A549 (cell line): Measurements from ENCODE around the gene PALLD. TPM values are rescaled to one million over a fixed set of nuclear protein-coding genes. Genes with fewer than 3 reads are reported as not detected.

Source experiments
- ATAC-seq, 2 experiments: fragments of 200-7000 bp in 1 of 2; fragments of >200 bp in 1 of 2; cut with Nextera tagmentation in 1 of 2; cut with Tn5 transposase in 1 of 2; 3 replicates each; pipeline versions ENCODE4 v1.8.0 to v1.9.1; 2018 to 2020; ENCODE audit warnings: mild to moderate bottlenecking in 1 of 2, moderate library complexity in 1 of 2
- CTCF ChIA-PET: fragments of 300-600 bp; sonication (Branson Sonifier 250); formaldehyde crosslinking; extraction: SDS; loops from one replicate; lab custom pipeline; 2021; ENCODE audit warnings: antibody characterized with exemption, inconsistent platforms; lab: Yijun Ruan, JAX
- POLR2A ChIA-PET: fragments of 350-600 bp; formaldehyde crosslinking; extraction: SDS; loops from one replicate; lab custom pipeline; 2021; ENCODE audit warnings: antibody characterized with exemption, inconsistent platforms; lab: Yijun Ruan, JAX
- DNase-seq, 2 experiments: peaks; one replicate each; pipeline versions ENCODE4 v3.0.0 to v3.0.0-alpha.2; 2011 to 2016; ENCODE audit warnings: low read depth in 1 of 2, low spot score in 1 of 2
- FAIRE-seq: peaks from 2 replicates; lab custom pipeline; 2011; peaks lifted over from hg19 to GRCh38; lab: Jason Lieb, UNC
- H3K27ac ChIP-seq, 2 experiments: fragments of >200 bp; sonication (Bioruptor Twin); formaldehyde crosslinking; 3 replicates each; pipeline ENCODE4 v1.5.1; 2016 to 2017
- H3K4me1 ChIP-seq: fragments of >200 bp; sonication (Bioruptor Twin); formaldehyde crosslinking; 3 replicates; pipeline ENCODE4 v1.6.1; 2016
- H3K4me2 ChIP-seq: fragments of >200 bp; sonication (Bioruptor Twin); formaldehyde crosslinking; 3 replicates; pipeline ENCODE4 v1.6.1; 2016
- H3K4me3 ChIP-seq: fragments of >200 bp; sonication (Bioruptor Twin); formaldehyde crosslinking; 3 replicates; pipeline ENCODE4 v1.5.1; 2016
- H3K9me3 ChIP-seq: fragments of >200 bp; sonication (Bioruptor Twin); formaldehyde crosslinking; 3 replicates; pipeline ENCODE4 v1.6.1; 2016
- CBX2 ChIP-seq: fragments of 200-600 bp; sonication (generic); IDR thresholded peaks from 2 replicates; pipeline ENCODE4 v1.6.1; 2016; ENCODE audit warnings: low read depth, mild to moderate bottlenecking, borderline replicate concordance
- CBX8 ChIP-seq: fragments of 200-600 bp; sonication (generic); IDR thresholded peaks from 2 replicates; pipeline ENCODE4 v1.6.1; 2016
- CEBPB ChIP-seq, 2 experiments: fragments of >200 bp in 1 of 2; sonication (Bioruptor Twin) in 1 of 2; formaldehyde crosslinking in 1 of 2; IDR thresholded peaks; 2 replicates each; pipeline ENCODE4 v1.6.1; 2012 to 2016
- CHD2 ChIP-seq: fragments of 150-350 bp; IDR thresholded peaks from 2 replicates; pipeline ENCODE4 v1.6.1; 2014; ENCODE audit warnings: low read length; ENCODE audit not compliant: partially characterized antibody
- CHD4 ChIP-seq: fragments of 200-600 bp; sonication (generic); IDR thresholded peaks from 2 replicates; pipeline ENCODE4 v1.6.1; 2016; ENCODE audit warnings: antibody characterized with exemption, mild to moderate bottlenecking, borderline replicate concordance
- EHMT2 ChIP-seq: fragments of 200-600 bp; sonication (generic); IDR thresholded peaks from 2 replicates; pipeline ENCODE4 v1.6.1; 2016; ENCODE audit warnings: antibody characterized with exemption, low read depth, mild to moderate bottlenecking, moderate library complexity
- ESRRA ChIP-seq: fragments of 150-350 bp; IDR thresholded peaks from 2 replicates; pipeline ENCODE4 v1.6.1; 2014; ENCODE audit warnings: mild to moderate bottlenecking, low read length, borderline replicate concordance
- GATA3 ChIP-seq: IDR thresholded peaks from 2 replicates; pipeline ENCODE4 v1.6.1; 2012; ENCODE audit warnings: borderline replicate concordance
- HMGXB4 ChIP-seq: fragments of 250-450 bp; sonication (Bioruptor Pico); IDR thresholded peaks from 2 replicates; pipeline ENCODE4 v1.5.0; 2021; ENCODE audit warnings: mild to moderate bottlenecking, moderate library complexity, borderline replicate concordance
- HOXB13 ChIP-seq: fragments of 250-450 bp; sonication (Bioruptor Pico); IDR thresholded peaks from 2 replicates; pipeline ENCODE4 v1.5.0; 2020; ENCODE audit warnings: low read depth, mild to moderate bottlenecking, moderate library complexity
- KDM5A ChIP-seq: fragments of 200-600 bp; sonication (generic); IDR thresholded peaks from 2 replicates; pipeline ENCODE4 v1.6.1; 2016; ENCODE audit warnings: antibody characterized with exemption, mild to moderate bottlenecking
- NR3C1 ChIP-seq: fragments of >200 bp; sonication (Bioruptor Twin); formaldehyde crosslinking; IDR thresholded peaks from 3 replicates; pipeline ENCODE4 v1.6.1; 2017
- PHF8 ChIP-seq: fragments of 200-600 bp; sonication (generic); IDR thresholded peaks from 2 replicates; pipeline ENCODE4 v1.6.1; 2016; ENCODE audit warnings: low read depth, mild to moderate bottlenecking, antibody characterized with exemption, moderate library complexity, borderline replicate concordance
- RAD21 ChIP-seq, 2 experiments: fragments of >200 bp in 1 of 2; sonication (Bioruptor Twin) in 1 of 2; formaldehyde crosslinking in 1 of 2; IDR thresholded peaks in 1 of 2; conservative IDR thresholded peaks in 1 of 2; 2 replicates in 1 of 2; 3 replicates in 1 of 2; pipeline ENCODE4 v1.6.1; 2012 to 2018; ENCODE audit warnings: inconsistent platforms in 1 of 2
- RCOR1 ChIP-seq: fragments of 150-350 bp; IDR thresholded peaks from 2 replicates; pipeline ENCODE4 v1.6.1; 2014; ENCODE audit warnings: antibody characterized with exemption, low read length, low read depth
- SMC3 ChIP-seq: fragments of >200 bp; sonication (Bioruptor Twin); formaldehyde crosslinking; IDR thresholded peaks from 3 replicates; pipeline ENCODE4 v1.6.1; 2018; ENCODE audit warnings: inconsistent platforms
- SREBF2 ChIP-seq: fragments of 450-650 bp; IDR thresholded peaks from 2 replicates; pipeline ENCODE4 v1.6.1; 2014; ENCODE audit warnings: mild to moderate bottlenecking, moderate library complexity
- TFCP2L1 ChIP-seq: fragments of 250-450 bp; sonication (Bioruptor Pico); IDR thresholded peaks from 2 replicates; pipeline ENCODE4 v1.5.0; 2021; ENCODE audit warnings: mild to moderate bottlenecking
- ZFP36 ChIP-seq: fragments of 450-650 bp; IDR thresholded peaks from 2 replicates; pipeline ENCODE4 v1.6.1; 2014; ENCODE audit warnings: borderline replicate concordance; ENCODE audit not compliant: partially characterized antibody
- ZNF302 ChIP-seq: fragments of 250-450 bp; sonication (Bioruptor Pico); IDR thresholded peaks from 2 replicates; pipeline ENCODE4 v1.9.0; 2021; ENCODE audit warnings: inconsistent platforms, mild to moderate bottlenecking, moderate library complexity
- ZSCAN20 ChIP-seq: fragments of 250-450 bp; sonication (Bioruptor Pico); IDR thresholded peaks from 2 replicates; pipeline ENCODE4 v1.8.0; 2022; ENCODE audit warnings: mild to moderate bottlenecking, moderate library complexity
- WGBS: methylation state at CpG from one replicate; pipeline ENCODE4 v1.1.6; 2017; ENCODE audit errors: missing lambda C conversion rate; 5-methylcytosine and 5-hydroxymethylcytosine counted together
- polyA plus RNA-seq, 4 experiments: library from polyadenylated mRNA; depleted of rRNA in 3 of 4; stranded (reverse); fragments of >200 nt; fragmentation: RNase III in 1 of 4; extraction: RNeasy Plus Mini Kit Qiagen cat#74134 plus additional on column Dnase treatment in 1 of 4; gene quantifications; 2 replicates in 3 of 4; 3 replicates in 1 of 4; pipeline ENCODE4 v1.2.3, GENCODE V29; 2011 to 2017
- TF ChIP-seq, protein P1 (sequence below): IDR thresholded peaks from 2 replicates; pipeline ENCODE4 v1.6.1; 2012; ENCODE audit warnings: low read depth, borderline replicate concordance
- TF ChIP-seq, protein P2 (sequence below): fragments of >200 bp; sonication (Bioruptor Twin); formaldehyde crosslinking; IDR thresholded peaks from 3 replicates; pipeline ENCODE4 v1.6.1; 2016
- TF ChIP-seq, protein P3 (sequence below): fragments of >200 bp; sonication (Bioruptor Twin); formaldehyde crosslinking; IDR thresholded peaks from 2 replicates; pipeline ENCODE4 v1.6.1; 2016

PALLD gene
- polyA plus RNA-seq, 2 of the 4 experiments (the other 2 are of a cell fraction), result 88.8 to 113 TPM

- 86% methylated on average over 1 of the region's 1 CpG for WGBS
These were observed 373.2 kb downstream of the PALLD start for GRCh38 chr4:168870004-168870403.

DNA sequence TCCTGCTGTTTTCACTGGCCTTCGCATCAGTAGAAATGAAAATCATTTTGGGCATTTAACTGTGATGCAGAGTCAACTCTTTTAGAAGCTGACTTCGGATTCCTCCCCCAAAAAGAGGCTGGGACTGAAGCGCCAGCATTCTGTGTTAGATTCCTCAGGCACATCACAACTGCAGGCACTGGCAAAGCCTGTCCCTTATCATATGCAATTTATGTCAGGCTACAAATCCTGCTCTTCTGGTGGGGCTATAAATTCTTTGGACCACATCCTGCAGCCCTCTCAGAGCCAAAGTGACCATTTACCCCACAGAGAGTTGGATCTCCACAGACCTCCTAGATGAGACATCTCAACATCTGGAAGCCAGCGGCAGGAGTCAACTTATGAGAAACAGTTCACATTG, 374.8 kb downstream of the PALLD start:
- ATAC-seq (no peak), FAIRE-seq (no peak), DNase-seq (no peak)
- H3K4me1 ChIP-seq, result peaks cover 17% of the 10 kb centered on the region
- CTCF ChIA-PET, result no interaction called here
- H3K9me3 ChIP-seq, result no peaks in the 10 kb centered on the region
- no peak overlapping the region for H3K27ac ChIP-seq
- TF ChIP-seq ZFP36, result no peak
- no peak for TF ChIP-seq TFCP2L1 (CRISPR knock-in tag)
- no peak for TF ChIP-seq ESRRA
- no peak for TF ChIP-seq GATA3
- TF ChIP-seq SREBF2, result no peak
- no peak for TF ChIP-seq ZSCAN20 (CRISPR knock-in tag)
- TF ChIP-seq CBX2, result no peak
- TF ChIP-seq CBX8, result no peak
- TF ChIP-seq CEBPB (IDR thresholded peaks at IDR 0.05), result no peak
- no peak for TF ChIP-seq ZNF302 (CRISPR knock-in tag)
- no peak for TF ChIP-seq KDM5A
- no peak for TF ChIP-seq SMC3
- TF ChIP-seq NR3C1, result no peak
- no peak for TF ChIP-seq PHF8
- TF ChIP-seq HOXB13, result no peak
- TF ChIP-seq CHD2, result no peak
- no peak for TF ChIP-seq CHD4
- TF ChIP-seq HMGXB4 (CRISPR knock-in tag), result no peak
- TF ChIP-seq RCOR1, result no peak
- TF ChIP-seq, protein P1, sequence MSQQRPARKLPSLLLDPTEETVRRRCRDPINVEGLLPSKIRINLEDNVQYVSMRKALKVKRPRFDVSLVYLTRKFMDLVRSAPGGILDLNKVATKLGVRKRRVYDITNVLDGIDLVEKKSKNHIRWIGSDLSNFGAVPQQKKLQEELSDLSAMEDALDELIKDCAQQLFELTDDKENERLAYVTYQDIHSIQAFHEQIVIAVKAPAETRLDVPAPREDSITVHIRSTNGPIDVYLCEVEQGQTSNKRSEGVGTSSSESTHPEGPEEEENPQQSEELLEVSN, result no peak
- POLR2A ChIA-PET, result interaction anchor here (0.6 kb wide), 1 partner anchor 198 kb away, joined by 3 read pairs; no protein-coding TSS in a partner anchor
- no peak overlapping the region for H3K4me2 ChIP-seq
- H3K4me3 ChIP-seq, result no peak overlapping the region
- WGBS, result 93% methylated on average over 4 of the region's 4 CpGs

More at GRCh38 chr4:168870004-168870403, 373.2 kb downstream of the PALLD start:
- POLR2A ChIA-PET, result no interaction called here
- no peaks in the 10 kb centered on the region for H3K9me3 ChIP-seq
- no peak overlapping the region for H3K4me3 ChIP-seq
- H3K4me1 ChIP-seq, result peaks cover 17% of the 10 kb centered on the region
- FAIRE-seq (no peak), DNase-seq (no peak), ATAC-seq (no peak)
- no peak overlapping the region for H3K4me2 ChIP-seq
- no peak for TF ChIP-seq EHMT2
- TF ChIP-seq, protein P2, sequence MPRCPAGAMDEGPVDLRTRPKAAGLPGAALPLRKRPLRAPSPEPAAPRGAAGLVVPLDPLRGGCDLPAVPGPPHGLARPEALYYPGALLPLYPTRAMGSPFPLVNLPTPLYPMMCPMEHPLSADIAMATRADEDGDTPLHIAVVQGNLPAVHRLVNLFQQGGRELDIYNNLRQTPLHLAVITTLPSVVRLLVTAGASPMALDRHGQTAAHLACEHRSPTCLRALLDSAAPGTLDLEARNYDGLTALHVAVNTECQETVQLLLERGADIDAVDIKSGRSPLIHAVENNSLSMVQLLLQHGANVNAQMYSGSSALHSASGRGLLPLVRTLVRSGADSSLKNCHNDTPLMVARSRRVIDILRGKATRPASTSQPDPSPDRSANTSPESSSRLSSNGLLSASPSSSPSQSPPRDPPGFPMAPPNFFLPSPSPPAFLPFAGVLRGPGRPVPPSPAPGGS, result no peak
- no peak overlapping the region for H3K27ac ChIP-seq
- CTCF ChIA-PET, result no interaction called here

DNA sequence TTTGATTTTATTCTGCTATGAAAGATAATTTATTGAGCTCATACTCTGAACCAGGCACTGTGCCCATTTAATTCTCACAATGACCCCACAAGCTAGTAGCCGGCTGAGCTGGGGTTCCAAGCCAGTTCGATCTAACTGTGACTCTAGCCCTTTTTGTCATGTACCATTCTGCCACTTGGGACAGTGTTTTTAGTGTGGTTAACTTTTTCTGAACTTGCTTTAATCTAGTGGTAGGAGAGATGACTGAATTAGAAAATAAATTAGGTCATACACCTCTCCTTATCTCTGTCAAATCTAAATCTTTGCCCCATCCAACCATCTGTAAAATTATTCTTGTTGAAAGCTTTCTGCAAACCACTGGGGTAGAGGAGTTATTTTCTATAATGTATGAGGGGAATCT, 377.2 kb downstream of the PALLD start:
- CTCF ChIA-PET, result interaction anchor here (0.6 kb wide), 1 partner anchor 48 kb away, joined by 3 read pairs; no protein-coding TSS in a partner anchor
- ATAC-seq, result no peak

More for the DNA sequence above, 377.2 kb downstream of the PALLD start:
- no peak for DNase-seq
- 90% methylated on average over 2 of the region's 2 CpGs for WGBS
- TF ChIP-seq ZFP36, result no peak
- TF ChIP-seq, protein P3, sequence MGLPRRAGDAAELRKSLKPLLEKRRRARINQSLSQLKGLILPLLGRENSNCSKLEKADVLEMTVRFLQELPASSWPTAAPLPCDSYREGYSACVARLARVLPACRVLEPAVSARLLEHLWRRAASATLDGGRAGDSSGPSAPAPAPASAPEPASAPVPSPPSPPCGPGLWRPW, result no peak
- TF ChIP-seq RAD21 (conservative IDR thresholded peaks at IDR 0.05 in 1 of 2, IDR thresholded peaks at IDR 0.05 in 1 of 2), result no peak
- no peaks in the 10 kb centered on the region for H3K9me3 ChIP-seq
- no peak for FAIRE-seq
- no peak overlapping the region for H3K27ac ChIP-seq
- POLR2A ChIA-PET, result no interaction called here
- H3K4me3 ChIP-seq, result no peak overlapping the region
- no peak overlapping the region for H3K4me2 ChIP-seq
- peaks cover 11% of the 10 kb centered on the region for H3K4me1 ChIP-seq
